GM18498 (cell line): Measurements from ENCODE around the gene CCK.
"Not testable (repeated sequence)": the region's sequence is repeated elsewhere in the genome, so short reads cannot be mapped to it uniquely, and the experiment has no call there.

Experiments used
- ATAC-seq: cut with Tn5 transposase; IDR thresholded peaks from one replicate; pipeline ENCODE4 v1.9.1; 2021; ENCODE audit warnings: mild to moderate bottlenecking, moderate library complexity; ENCODE audit not compliant: unreplicated experiment

CCK gene, protein sequence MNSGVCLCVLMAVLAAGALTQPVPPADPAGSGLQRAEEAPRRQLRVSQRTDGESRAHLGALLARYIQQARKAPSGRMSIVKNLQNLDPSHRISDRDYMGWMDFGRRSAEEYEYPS

GRCh38 chr3:42266085-42266484 is at the start of gene CCK:
Gene CCK, minus strand, starts transcription at chr3:42266185. Its CDS starts 2,555 bp downstream, at chr3:42263630.
- ATAC-seq: no peak

DNA sequence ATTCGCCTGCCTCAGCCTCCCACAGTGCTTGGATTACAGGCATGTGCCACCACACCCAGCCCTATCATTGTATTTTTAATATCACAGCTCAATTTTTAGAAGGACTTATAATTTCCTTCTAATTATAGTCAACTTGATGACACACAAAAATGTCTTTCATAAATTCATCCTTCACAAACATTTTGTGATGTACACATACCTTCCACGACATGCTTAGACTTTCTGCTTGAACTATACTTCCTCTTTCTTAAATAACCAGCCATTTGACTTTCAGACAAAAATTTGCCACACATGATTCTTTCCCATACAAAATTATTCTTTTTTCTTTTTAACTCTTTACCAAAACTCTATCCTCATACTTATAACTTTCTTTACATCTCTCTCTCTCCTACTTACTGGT is 48.4 kb upstream of the CCK start:
- ATAC-seq: no peak

- ATAC-seq: no peak
Measured at GRCh38 chr3:42308651-42309050, 42.7 kb upstream of the CCK start.

DNA sequence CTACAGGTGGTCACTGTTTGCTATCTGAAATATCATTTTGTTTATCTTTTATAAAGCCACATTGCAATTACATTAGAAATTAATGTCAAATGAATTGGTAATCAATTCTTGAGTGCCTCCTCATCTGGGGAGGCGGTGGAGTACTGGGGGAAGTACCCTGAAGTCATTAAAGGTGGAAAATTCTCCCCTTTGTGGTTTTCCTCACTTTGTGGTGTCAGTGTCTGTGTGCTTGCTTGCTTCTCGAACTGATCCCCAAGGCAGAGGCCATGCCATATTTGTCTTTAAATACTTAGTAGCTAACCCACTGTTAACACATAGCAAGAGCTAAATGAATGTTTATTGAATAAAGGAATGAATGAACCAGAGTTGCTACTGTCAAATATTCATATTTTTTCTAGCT is 40.5 kb upstream of the CCK start:
- ATAC-seq: no peak

DNA sequence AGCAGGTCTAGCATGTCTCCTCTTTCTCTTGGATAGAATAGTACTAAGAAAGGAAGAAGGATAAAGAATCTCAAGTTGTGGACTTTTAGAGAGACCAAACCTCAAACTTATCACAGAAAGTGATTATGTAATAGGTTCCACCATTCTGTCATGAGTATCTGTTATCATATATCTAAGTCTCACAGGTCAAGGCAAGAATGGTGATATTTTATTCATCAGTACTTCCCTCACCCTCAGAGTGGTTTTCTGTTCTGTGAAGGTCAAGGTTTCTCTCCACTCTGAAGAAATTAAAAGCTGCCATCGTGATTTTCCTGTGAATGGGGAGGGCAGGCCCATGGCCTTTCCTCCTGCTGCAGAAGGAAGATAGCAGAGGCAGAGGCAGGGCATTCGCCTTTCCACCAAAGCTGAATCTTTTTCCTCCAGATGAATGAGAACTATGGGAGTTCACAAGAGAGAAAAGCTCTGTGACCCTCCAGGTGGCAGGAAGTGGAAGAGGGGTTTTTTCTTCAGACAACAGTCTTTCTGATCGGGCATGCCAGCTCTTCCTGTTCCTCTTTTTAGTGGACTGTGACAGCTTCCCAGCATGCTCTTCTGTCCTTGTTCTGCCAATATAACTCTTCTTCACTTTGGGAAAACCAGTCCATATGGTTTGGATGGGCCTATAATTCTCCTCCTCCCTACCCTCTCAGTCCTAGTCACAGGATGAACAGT is 37.1 kb upstream of the CCK start:
- ATAC-seq: no peak

GRCh38 chr3:42301446-42302175 is 35.6 kb upstream of the CCK start:
- no peak for ATAC-seq

GRCh38 chr3:42300778-42301177 is 34.8 kb upstream of the CCK start:
- no peak for ATAC-seq

DNA sequence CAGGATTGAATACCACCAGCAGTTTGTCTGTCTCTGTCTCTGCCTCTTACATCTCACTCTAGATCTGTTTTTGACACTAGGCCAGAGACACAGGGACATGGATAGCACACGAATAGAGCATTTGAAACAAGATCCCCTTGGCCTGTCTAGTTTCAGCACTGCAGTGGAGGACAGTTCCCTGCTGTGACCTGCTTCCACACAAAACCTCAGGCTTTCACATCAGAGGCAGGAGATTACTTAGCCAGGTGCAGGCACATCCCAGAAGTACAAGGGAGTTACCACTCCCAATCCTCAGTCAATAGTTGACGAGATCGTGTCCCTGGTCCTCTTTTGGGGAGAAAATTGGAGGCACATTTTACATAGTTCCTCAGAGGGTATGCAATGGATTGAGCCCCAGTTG is 34.0 kb upstream of the CCK start:
- ATAC-seq: no peak

GRCh38 chr3:42298259-42298658 is 32.3 kb upstream of the CCK start:
- no peak for ATAC-seq

- no peak for ATAC-seq
Measured at GRCh38 chr3:42292009-42292408, 26.0 kb upstream of the CCK start.

DNA sequence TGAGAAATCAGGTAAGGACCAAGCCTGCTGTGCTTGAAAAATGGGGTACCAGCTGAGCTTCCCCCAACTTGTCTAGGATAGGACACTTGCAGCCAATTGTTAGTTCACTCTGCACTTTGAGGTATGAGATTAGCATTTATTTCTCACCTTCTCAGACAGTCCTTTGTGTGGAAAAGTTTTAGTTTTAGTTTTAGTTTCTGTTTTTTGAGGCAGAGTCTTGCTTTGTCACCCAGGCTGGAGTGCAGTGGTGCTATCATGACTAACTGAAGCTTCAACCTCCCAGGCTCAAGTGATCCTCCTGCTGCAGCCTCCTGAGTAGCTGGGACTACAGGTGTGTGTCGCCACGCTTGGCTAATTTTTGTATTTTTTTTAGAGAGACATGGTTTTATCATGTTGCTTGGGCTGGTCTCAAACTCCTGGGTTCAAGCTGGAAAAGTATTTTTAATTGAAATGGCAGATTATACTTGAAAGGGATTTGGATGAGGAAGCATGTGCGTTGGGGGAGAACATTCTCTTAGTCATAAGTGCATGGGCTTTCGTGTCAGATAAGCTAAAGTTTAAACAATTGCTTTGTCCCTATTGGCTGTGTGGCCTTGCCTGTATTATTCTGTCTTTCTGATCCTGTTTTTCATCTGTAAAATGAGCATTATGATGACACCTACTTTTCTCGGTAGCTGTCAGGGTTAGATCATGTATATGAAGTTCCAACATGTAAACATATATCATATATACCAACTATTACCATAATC is 25.2 kb upstream of the CCK start:
- peak; percentile 73 for ATAC-seq

DNA sequence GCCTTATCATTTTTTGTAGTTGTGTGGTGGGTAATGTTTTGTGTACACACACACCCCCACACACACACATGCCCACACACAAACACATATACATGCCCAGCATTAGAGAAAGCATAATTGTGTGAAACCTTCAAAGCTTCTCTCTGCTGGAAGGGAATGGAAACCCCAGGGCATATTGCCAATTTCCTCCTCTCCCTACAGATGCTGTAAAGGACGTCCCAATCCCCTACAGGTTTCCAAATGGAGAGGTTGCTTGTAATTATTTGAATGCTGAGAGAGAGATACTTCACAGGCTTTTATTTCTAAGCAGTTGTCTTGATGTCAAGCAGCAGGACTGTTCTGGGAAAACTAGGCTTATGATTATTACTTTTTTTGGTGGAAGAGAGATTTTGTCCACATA is 23.0 kb upstream of the CCK start:
- no peak for ATAC-seq

DNA sequence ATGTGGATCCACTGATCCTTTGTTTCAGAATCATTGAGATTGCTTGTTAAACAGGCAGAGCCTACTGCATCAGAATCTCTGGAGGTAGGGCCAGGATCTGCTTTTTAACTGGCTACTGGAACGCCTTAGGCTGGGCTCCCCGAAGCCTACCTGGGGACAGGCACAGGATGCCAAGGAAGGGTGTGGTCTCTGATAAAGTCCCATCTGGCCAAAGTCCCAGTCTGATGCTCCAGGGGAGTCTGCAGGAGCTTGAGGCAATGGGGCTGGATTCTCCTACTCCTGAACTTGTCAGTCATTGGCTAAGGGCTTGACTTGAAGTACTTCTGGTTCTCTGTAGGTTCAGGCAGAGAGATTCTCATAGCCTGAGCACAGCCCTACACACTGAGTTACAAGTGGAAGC is 22.4 kb upstream of the CCK start:
- ATAC-seq: no peak

DNA sequence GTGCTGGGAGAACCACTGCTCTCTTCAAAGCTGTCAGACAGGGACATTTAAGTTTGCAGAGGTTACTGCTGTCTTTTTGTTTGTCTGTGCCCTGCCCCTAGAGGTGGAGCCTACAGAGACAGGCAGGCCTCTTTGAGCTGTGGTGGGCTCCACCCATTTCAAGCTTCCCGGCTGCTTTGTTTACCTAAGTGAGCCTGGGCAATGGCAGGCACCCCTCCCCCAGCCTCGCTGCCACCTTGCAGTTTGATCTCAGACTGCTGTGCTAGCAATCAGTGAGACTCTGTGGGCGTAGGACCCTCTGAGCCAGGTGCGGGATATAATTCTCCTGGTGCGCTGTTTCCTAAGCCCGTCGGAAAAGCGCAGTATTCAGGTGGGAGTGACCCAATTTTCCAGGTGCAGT is 21.4 kb upstream of the CCK start:
- not testable (repeated sequence) for ATAC-seq

- no peak for ATAC-seq
Measured at GRCh38 chr3:42277676-42278075, 11.7 kb upstream of the CCK start.

DNA sequence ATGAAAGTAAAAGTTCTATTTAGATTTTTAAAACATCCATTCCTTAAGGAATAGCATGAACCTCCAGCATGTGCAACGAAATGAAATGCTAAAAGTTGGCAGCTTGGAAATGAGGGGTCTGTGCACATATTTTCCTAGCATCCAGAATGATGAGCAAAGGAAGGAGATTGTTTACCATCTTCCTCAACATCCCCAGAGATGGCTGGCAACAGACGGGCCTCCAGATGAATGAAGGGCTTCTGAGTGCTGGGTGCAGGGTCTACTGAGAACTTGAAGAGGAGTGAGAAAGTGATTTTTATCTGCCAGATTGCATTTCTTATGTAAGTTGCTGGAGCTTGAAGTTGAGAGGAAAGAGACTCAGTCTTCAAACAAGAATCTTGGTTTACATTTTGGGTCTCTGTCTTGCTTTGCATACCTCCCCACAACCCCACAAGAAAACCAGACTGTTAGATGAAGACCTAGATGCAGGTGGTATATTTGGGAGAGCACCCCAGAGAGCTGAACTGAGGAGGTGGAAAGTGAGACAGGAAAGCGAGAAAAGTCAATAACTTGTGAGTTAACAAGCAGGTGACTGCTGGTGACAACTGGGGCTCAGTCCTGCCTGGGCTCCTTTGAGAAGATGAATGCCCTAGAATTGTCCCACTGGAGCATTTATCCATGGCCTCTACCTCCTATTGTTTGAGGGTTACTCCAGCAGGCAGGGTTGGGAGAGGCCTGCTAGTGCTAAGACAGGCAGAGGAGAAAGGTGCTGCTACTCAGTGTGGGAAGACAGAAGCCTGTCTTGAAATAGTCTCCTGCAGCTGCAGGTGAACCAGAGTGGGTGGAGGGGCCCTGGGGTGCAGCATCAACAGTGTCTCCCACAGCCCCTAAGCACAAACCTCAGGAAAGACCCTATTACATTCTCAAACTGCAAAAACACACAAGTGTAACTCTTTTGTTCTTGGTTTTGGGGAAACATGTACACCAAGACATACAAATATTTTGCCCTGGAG is 10.5 kb upstream of the CCK start:
- peak; percentile 90 for ATAC-seq

DNA sequence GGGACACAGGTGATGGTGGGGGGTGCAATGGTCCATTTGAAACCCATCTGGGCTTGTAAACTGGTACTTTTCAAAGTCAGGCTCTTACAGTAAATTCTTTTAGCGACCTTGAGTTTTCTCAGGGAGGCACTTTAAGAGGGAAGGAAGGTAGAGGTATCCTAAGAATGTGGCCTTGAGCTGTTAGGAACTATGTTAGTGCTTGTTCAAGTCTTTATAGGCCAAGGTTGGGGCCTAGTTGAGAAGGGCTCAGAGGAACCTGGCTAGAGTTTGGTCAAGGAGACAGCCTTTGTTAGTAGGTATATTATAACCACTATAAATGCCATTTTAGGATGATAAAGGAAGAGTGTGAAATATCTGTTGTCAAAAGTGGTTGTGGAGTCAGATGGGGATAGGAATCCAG is 9.2 kb upstream of the CCK start:
- no peak for ATAC-seq

GRCh38 chr3:42274266-42274665 is 8.3 kb upstream of the CCK start:
- ATAC-seq: no peak

DNA sequence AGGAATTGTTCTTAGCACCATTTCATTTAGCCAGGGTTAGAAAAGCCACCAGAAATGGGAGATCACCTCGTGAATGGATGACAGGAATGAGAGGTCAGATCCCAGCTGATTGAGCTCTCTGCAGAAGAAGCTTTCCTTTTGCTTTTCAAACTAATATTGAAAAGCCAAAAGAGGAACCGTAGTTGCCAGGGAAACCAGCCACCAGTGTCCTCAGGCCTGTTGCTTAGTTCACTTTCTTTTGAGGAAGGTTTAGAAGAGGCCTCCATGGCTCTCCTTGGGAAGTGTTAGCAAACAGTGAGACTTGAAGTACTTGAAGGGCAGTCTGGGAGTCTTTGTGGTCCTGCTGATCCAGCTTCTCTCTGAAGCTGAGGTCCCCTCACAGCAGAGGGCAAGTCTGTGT is 7.4 kb upstream of the CCK start:
- no peak for ATAC-seq

- no peak for ATAC-seq
Measured at GRCh38 chr3:42271786-42272185, 5.8 kb upstream of the CCK start.
